Natural killer cell treated with Interleukin-12 subunit alpha and Interleukin-12 subunit beta and Interleukin-15 and Interleukin-18, amount 100 ng/mL, for 72 hours (primary cell): ENCODE results near the gene GUCY1A2. TPM values are rescaled to one million over a fixed set of nuclear protein-coding genes. Genes with fewer than 3 reads are reported as not detected.

Experiments
- ATAC-seq, 2 donors: fragments of 150-1000 bp; cut with Tn5 transposase in 1 of 2; sonication (Bioruptor Pico), chemical (Tn5 transposase) in 1 of 2; 2 replicates each; pipeline ENCODE4 v1.10.0; 2021
- DNase-seq: peaks from one replicate; pipeline ENCODE4 v3.0.0; 2022; ENCODE audit warnings: low spot score
- H3K27ac Mint-ChIP-seq, 2 donors: 1 replicate in 1 of 2; 2 replicates in 1 of 2; pipeline ENCODE4 v1.8.0; 2022; ENCODE audit warnings: mixed read lengths in 2 of 2, mild to moderate bottlenecking in 1 of 2, moderate library complexity in 1 of 2
- H3K27me3 Mint-ChIP-seq, 2 donors: 1 replicate in 1 of 2; 2 replicates in 1 of 2; pipeline ENCODE4 v1.8.0; 2022; ENCODE audit warnings: mixed read lengths in 2 of 2
- H3K36me3 Mint-ChIP-seq: one replicate; pipeline ENCODE4 v1.8.0; 2022; ENCODE audit warnings: mixed read lengths
- H3K4me1 Mint-ChIP-seq, 2 donors: 1 replicate in 1 of 2; 2 replicates in 1 of 2; pipeline ENCODE4 v1.8.0; 2022; ENCODE audit warnings: low read depth in 2 of 2, mixed read lengths in 2 of 2, mild to moderate bottlenecking in 1 of 2
- H3K4me3 Mint-ChIP-seq: one replicate; pipeline ENCODE4 v1.8.0; 2022; ENCODE audit warnings: mixed read lengths
- H3K9me3 Mint-ChIP-seq: 2 replicates; pipeline ENCODE4 v1.8.0; 2022; ENCODE audit warnings: mixed read lengths
- total RNA-seq, 2 donors: library from RNA; stranded (reverse); gene quantifications; one replicate each; pipeline ENCODE4 v1.2.3, GENCODE V29; 2022

GUCY1A2 gene
- total RNA-seq, 2 donors from 2014 or later = not detected

DNA sequence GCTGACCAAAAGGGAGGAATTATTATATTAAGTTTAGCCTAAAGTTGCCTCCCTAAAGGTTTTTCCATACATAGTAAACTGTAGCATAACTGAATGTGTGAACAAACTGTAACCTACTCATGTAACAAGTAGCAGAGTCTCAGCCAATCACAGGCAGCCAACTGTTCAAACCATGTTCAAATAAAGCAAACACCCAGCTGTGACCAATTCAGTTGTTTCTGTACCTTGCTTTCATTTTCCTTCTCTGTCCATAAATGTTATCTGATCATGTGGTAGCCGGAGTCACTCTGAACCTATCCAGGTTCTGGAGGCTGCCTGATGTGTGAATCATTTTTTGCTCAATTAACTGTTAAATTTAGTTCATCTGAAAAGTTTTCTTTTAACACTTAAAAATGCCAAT is 373.5 kb downstream of the GUCY1A2 start:
- ATAC-seq (no peak), DNase-seq (no peak)
- Mint-ChIP-seq H3K36me3 (peaks cover 4% of the 10 kb centered on the region), H3K9me3 (peaks cover 12% of the 10 kb centered on the region), H3K4me1 (no peaks in the 10 kb centered on the region), H3K4me3 (no peak overlapping the region), H3K27ac (no peak overlapping the region), H3K27me3 (no peaks in the 10 kb centered on the region)

GRCh38 chr11:106642331-106642730 is 375.9 kb downstream of the GUCY1A2 start:
- Mint-ChIP-seq H3K9me3 (peaks cover 6% of the 10 kb centered on the region), H3K4me1 (no peaks in the 10 kb centered on the region), H3K27me3 (no peaks in the 10 kb centered on the region), H3K4me3 (no peak overlapping the region), H3K27ac (no peak overlapping the region), H3K36me3 (peaks cover 4% of the 10 kb centered on the region)
- DNase-seq (no peak), ATAC-seq (no peak)

GRCh38 chr11:106632283-106632682 is 386.0 kb downstream of the GUCY1A2 start:
- Mint-ChIP-seq H3K27ac (no peak overlapping the region), H3K27me3 (no peaks in the 10 kb centered on the region), H3K4me1 (no peaks in the 10 kb centered on the region), H3K9me3 (peaks cover 23% of the 10 kb centered on the region), H3K4me3 (no peak overlapping the region), H3K36me3 (no peaks in the 10 kb centered on the region)
- no peak for DNase-seq
- no peak for ATAC-seq

DNA sequence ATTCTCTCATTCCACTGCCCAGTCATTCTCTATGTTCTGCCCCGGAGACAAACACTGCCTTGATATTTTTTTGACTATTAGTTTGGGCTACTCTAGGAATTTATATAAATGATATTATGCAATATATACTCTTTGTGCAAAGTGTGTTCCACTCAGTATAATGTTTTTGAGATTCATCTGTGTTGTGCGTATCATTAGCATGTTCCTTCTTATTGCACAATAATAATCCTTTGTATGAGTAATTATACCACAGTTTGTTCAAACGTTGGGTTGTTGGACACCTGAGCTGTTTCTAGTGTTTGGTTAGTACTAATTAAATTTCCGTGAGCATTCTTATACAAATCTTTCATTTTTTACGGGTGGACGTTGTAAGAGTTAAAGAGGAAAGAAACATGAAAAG is 390.6 kb downstream of the GUCY1A2 start:
- H3K4me3 Mint-ChIP-seq = no peak overlapping the region

GRCh38 chr11:106625566-106625965 is 392.7 kb downstream of the GUCY1A2 start:
- Mint-ChIP-seq H3K4me3 (no peak overlapping the region), H3K9me3 (peaks cover 27% of the 10 kb centered on the region), H3K4me1 (no peaks in the 10 kb centered on the region), H3K27ac (no peak overlapping the region), H3K27me3 (no peaks in the 10 kb centered on the region), H3K36me3 (no peaks in the 10 kb centered on the region)
- no peak for ATAC-seq
- no peak for DNase-seq

More for the DNA sequence above, 390.6 kb downstream of the GUCY1A2 start:
- no peaks in the 10 kb centered on the region for H3K36me3 Mint-ChIP-seq
- DNase-seq = no peak
- no peak for ATAC-seq
- no peaks in the 10 kb centered on the region for H3K27me3 Mint-ChIP-seq
- no peak overlapping the region for H3K27ac Mint-ChIP-seq
- H3K9me3 Mint-ChIP-seq = peaks cover 28% of the 10 kb centered on the region
- no peaks in the 10 kb centered on the region for H3K4me1 Mint-ChIP-seq

GRCh38 chr11:106624377-106624776 is 393.9 kb downstream of the GUCY1A2 start:
- ATAC-seq = no peak
- Mint-ChIP-seq H3K27me3 (no peaks in the 10 kb centered on the region), H3K9me3 (peaks cover 25% of the 10 kb centered on the region), H3K4me3 (no peak overlapping the region), H3K4me1 (no peaks in the 10 kb centered on the region), H3K27ac (no peak overlapping the region), H3K36me3 (no peaks in the 10 kb centered on the region)
- no peak for DNase-seq
